HG02840 (cell line): ENCODE measurements around the gene FAF1.
"Not testable (repeated sequence)": the region's sequence is repeated elsewhere in the genome, so short reads cannot be mapped to it uniquely, and the experiment has no call there.

Experiments
- ATAC-seq: cut with Tn5 transposase; IDR thresholded peaks from one replicate; pipeline ENCODE4 v1.9.1; 2021; ENCODE audit warnings: mild to moderate bottlenecking, moderate library complexity, moderate number of reproducible peaks; ENCODE audit not compliant: unreplicated experiment, low FRiP score

Gene FAF1

GRCh38 chr1:50717327-50717726 is 242.7 kb downstream of the FAF1 start:
- ATAC-seq, result no peak

GRCh38 chr1:50716455-50716854 is 243.6 kb downstream of the FAF1 start:
- not testable (repeated sequence) for ATAC-seq

GRCh38 chr1:50710099-50710498 is 250.0 kb downstream of the FAF1 start:
- no peak for ATAC-seq

- no peak for ATAC-seq
Measured at GRCh38 chr1:50707824-50708223, 252.2 kb downstream of the FAF1 start.

GRCh38 chr1:50705699-50706098 is 254.4 kb downstream of the FAF1 start:
- no peak for ATAC-seq

- ATAC-seq, result no peak
Measured at GRCh38 chr1:50705041-50705440, 255.0 kb downstream of the FAF1 start.

GRCh38 chr1:50704126-50704525 is 255.9 kb downstream of the FAF1 start:
- ATAC-seq, result no peak

- no peak for ATAC-seq
Measured at GRCh38 chr1:50703240-50703639, 256.8 kb downstream of the FAF1 start.

GRCh38 chr1:50702395-50702794 is 257.7 kb downstream of the FAF1 start:
- ATAC-seq, result no peak

- no peak for ATAC-seq
Measured at GRCh38 chr1:50701706-50702317, 258.3 kb downstream of the FAF1 start.

GRCh38 chr1:50700621-50701020 is 259.4 kb downstream of the FAF1 start:
- no peak for ATAC-seq

GRCh38 chr1:50700214-50700613 is 259.9 kb downstream of the FAF1 start:
- no peak for ATAC-seq

GRCh38 chr1:50699795-50700194 is 260.3 kb downstream of the FAF1 start:
- no peak for ATAC-seq

GRCh38 chr1:50697440-50698421 is 262.3 kb downstream of the FAF1 start:
- ATAC-seq, result no peak

GRCh38 chr1:50693829-50694228 is 266.2 kb downstream of the FAF1 start:
- no peak for ATAC-seq

GRCh38 chr1:50684185-50684584 is 275.9 kb downstream of the FAF1 start:
- ATAC-seq, result no peak

- ATAC-seq, result no peak
Measured at GRCh38 chr1:50681931-50682330, 278.1 kb downstream of the FAF1 start.

- no peak for ATAC-seq
Measured at GRCh38 chr1:50667710-50668356, 292.2 kb downstream of the FAF1 start.

GRCh38 chr1:50667272-50667671 is 292.8 kb downstream of the FAF1 start:
- ATAC-seq, result no peak

- ATAC-seq, result no peak
Measured at GRCh38 chr1:50666849-50667248, 293.2 kb downstream of the FAF1 start.

- ATAC-seq, result no peak
Measured at GRCh38 chr1:50665413-50665812, 294.7 kb downstream of the FAF1 start.
